ENCODE measurements around the gene GRB10. TPM values are rescaled to one million over a fixed set of nuclear protein-coding genes. Genes with fewer than 3 reads are reported as not detected.

The GRB10 gene
- total RNA-seq, 2 experiments from 2014 or later = 8.4 to 9.9 TPM

- POLR2A ChIA-PET = no interaction called here
- intact Hi-C loops (cut with micrococcal nuclease) = no loop called here
- peaks cover 6% of the 10 kb centered on the region for H3K9me3 Mint-ChIP-seq
Observed at GRCh38 chr7:50795831-50796230, 13.1 kb upstream of the GRB10 start.

GRCh38 chr7:50795253-50795652, 12.6 kb upstream of the GRB10 start:
- CTCF ChIA-PET = interaction anchor here (1.0 kb wide), 1 partner anchor 366 kb away, joined by 5 read pairs; no protein-coding TSS in a partner anchor
- H3K27me3 Mint-ChIP-seq = peaks cover 30% of the 10 kb centered on the region

More at GRCh38 chr7:50795831-50796230, 13.1 kb upstream of the GRB10 start:
- H3K4me1 Mint-ChIP-seq (ENCODE audit: low read depth) = peaks cover 7% of the 10 kb centered on the region
- CTCF ChIA-PET = interaction anchor here (1.0 kb wide), 1 partner anchor 365 kb away, joined by 5 read pairs; no protein-coding TSS in a partner anchor
- DNase-seq = no peak
- H3K36me3 Mint-ChIP-seq = no peaks in the 10 kb centered on the region
- H3K27me3 Mint-ChIP-seq = peaks cover 25% of the 10 kb centered on the region
- H3K4me3 Mint-ChIP-seq = no peak overlapping the region
- no peak overlapping the region for H3K27ac Mint-ChIP-seq

GRCh38 chr7:50793947-50794570, 11.4 kb upstream of the GRB10 start:
- intact Hi-C loops (cut with micrococcal nuclease) = no loop called here
- CTCF ChIA-PET = no interaction called here

More at GRCh38 chr7:50795253-50795652, 12.6 kb upstream of the GRB10 start:
- intact Hi-C loops (cut with micrococcal nuclease) = no loop called here
- H3K4me1 Mint-ChIP-seq (ENCODE audit: low read depth) = peaks cover 7% of the 10 kb centered on the region
- no peak for DNase-seq
- H3K27ac Mint-ChIP-seq = no peak overlapping the region
- no peak overlapping the region for H3K4me3 Mint-ChIP-seq
- no peaks in the 10 kb centered on the region for H3K36me3 Mint-ChIP-seq
- peaks cover 6% of the 10 kb centered on the region for H3K9me3 Mint-ChIP-seq
- POLR2A ChIA-PET = no interaction called here

GRCh38 chr7:50793120-50793946, 10.6 kb upstream of the GRB10 start:
- intact Hi-C loops (cut with micrococcal nuclease) = no loop called here
- CTCF ChIA-PET = no interaction called here
- POLR2A ChIA-PET = no interaction called here

More at GRCh38 chr7:50793947-50794570, 11.4 kb upstream of the GRB10 start:
- Mint-ChIP-seq H3K27ac (no peak overlapping the region), H3K36me3 (no peaks in the 10 kb centered on the region), H3K27me3 (peaks cover 28% of the 10 kb centered on the region), H3K4me1 (ENCODE audit: low read depth) (peaks cover 7% of the 10 kb centered on the region), H3K4me3 (peak overlapping the region; percentile 59), H3K9me3 (peaks cover 6% of the 10 kb centered on the region)
- DNase-seq = no peak
- POLR2A ChIA-PET = no interaction called here

GRCh38 chr7:50792342-50793119, 9.8 kb upstream of the GRB10 start:
- DNase-seq = peak; percentile 21
- Mint-ChIP-seq H3K36me3 (no peaks in the 10 kb centered on the region), H3K27ac (no peak overlapping the region), H3K27me3 (peaks cover 31% of the 10 kb centered on the region), H3K9me3 (peaks cover 5% of the 10 kb centered on the region), H3K4me3 (peak overlapping the region; percentile 81), H3K4me1 (ENCODE audit: low read depth) (peaks cover 7% of the 10 kb centered on the region)
- ChIA-PET POLR2A (no interaction called here), CTCF (interaction anchor here (1.8 kb wide), 1 partner anchor 368 kb away, joined by 5 read pairs; no protein-coding TSS in a partner anchor)
- intact Hi-C loops (cut with micrococcal nuclease) = no loop called here

More at GRCh38 chr7:50793120-50793946, 10.6 kb upstream of the GRB10 start:
- Mint-ChIP-seq H3K36me3 (no peaks in the 10 kb centered on the region), H3K4me3 (peak overlapping the region; percentile 59), H3K4me1 (ENCODE audit: low read depth) (peaks cover 7% of the 10 kb centered on the region), H3K9me3 (peaks cover 6% of the 10 kb centered on the region), H3K27ac (no peak overlapping the region), H3K27me3 (peaks cover 30% of the 10 kb centered on the region)
- DNase-seq = peak; percentile 39

GRCh38 chr7:50791938-50792341, 9.2 kb upstream of the GRB10 start:
- ChIA-PET POLR2A (no interaction called here), CTCF (interaction anchor here (1.8 kb wide), 1 partner anchor 369 kb away, joined by 5 read pairs; no protein-coding TSS in a partner anchor)
- intact Hi-C loops (cut with micrococcal nuclease) = no loop called here
- peaks cover 5% of the 10 kb centered on the region for H3K9me3 Mint-ChIP-seq
- H3K27me3 Mint-ChIP-seq = peaks cover 31% of the 10 kb centered on the region
- H3K4me3 Mint-ChIP-seq = peak overlapping the region; percentile 81
- H3K36me3 Mint-ChIP-seq = no peaks in the 10 kb centered on the region
- no peak for DNase-seq
- peaks cover 7% of the 10 kb centered on the region for H3K4me1 Mint-ChIP-seq (ENCODE audit: low read depth)
- H3K27ac Mint-ChIP-seq = no peak overlapping the region

- peaks cover 31% of the 10 kb centered on the region for H3K27me3 Mint-ChIP-seq
- no peaks in the 10 kb centered on the region for H3K36me3 Mint-ChIP-seq
- H3K27ac Mint-ChIP-seq = no peak overlapping the region
- ChIA-PET POLR2A (no interaction called here), CTCF (interaction anchor here (1.3 to 1.8 kb wide), 2 partner anchors 324 to 369 kb away, joined by 5 read pairs; no protein-coding TSS in a partner anchor)
- no peak for DNase-seq
- peak overlapping the region; percentile 81 for H3K4me3 Mint-ChIP-seq
- H3K4me1 Mint-ChIP-seq (ENCODE audit: low read depth) = peaks cover 7% of the 10 kb centered on the region
- intact Hi-C loops (cut with micrococcal nuclease) = no loop called here
- peaks cover 5% of the 10 kb centered on the region for H3K9me3 Mint-ChIP-seq
Observed at GRCh38 chr7:50791363-50791937, 8.8 kb upstream of the GRB10 start.

- ChIA-PET POLR2A (no interaction called here), CTCF (interaction anchor here (1.3 kb wide), 1 partner anchor 323 kb away, joined by 5 read pairs; no protein-coding TSS in a partner anchor)
- intact Hi-C loops (cut with micrococcal nuclease) = no loop called here
- H3K36me3 Mint-ChIP-seq = no peaks in the 10 kb centered on the region
- H3K4me1 Mint-ChIP-seq (ENCODE audit: low read depth) = peaks cover 7% of the 10 kb centered on the region
- H3K4me3 Mint-ChIP-seq = no peak overlapping the region
- H3K27ac Mint-ChIP-seq = no peak overlapping the region
- peaks cover 5% of the 10 kb centered on the region for H3K9me3 Mint-ChIP-seq
- H3K27me3 Mint-ChIP-seq = peaks cover 30% of the 10 kb centered on the region
- DNase-seq = no peak
Observed at GRCh38 chr7:50790381-50790780, 7.7 kb upstream of the GRB10 start.

- intact Hi-C loops (cut with micrococcal nuclease) = no loop called here
- Mint-ChIP-seq H3K9me3 (peaks cover 5% of the 10 kb centered on the region), H3K36me3 (no peaks in the 10 kb centered on the region), H3K27ac (no peak overlapping the region), H3K27me3 (peaks cover 21% of the 10 kb centered on the region), H3K4me3 (no peak overlapping the region), H3K4me1 (ENCODE audit: low read depth) (peaks cover 10% of the 10 kb centered on the region)
- ChIA-PET CTCF (interaction anchor here (0.5 kb wide), 1 partner anchor 31 kb away, joined by 3 read pairs; no protein-coding TSS in a partner anchor), POLR2A (no interaction called here)
- DNase-seq = no peak
Observed at GRCh38 chr7:50788382-50788781, 5.7 kb upstream of the GRB10 start.

GRCh38 chr7:50787825-50788224, 5.1 kb upstream of the GRB10 start:
- Mint-ChIP-seq H3K4me3 (no peak overlapping the region), H3K4me1 (ENCODE audit: low read depth) (peaks cover 16% of the 10 kb centered on the region), H3K36me3 (no peaks in the 10 kb centered on the region), H3K9me3 (peaks cover 5% of the 10 kb centered on the region), H3K27me3 (peaks cover 25% of the 10 kb centered on the region), H3K27ac (no peak overlapping the region)
- intact Hi-C loops (cut with micrococcal nuclease) = no loop called here
- DNase-seq = no peak
- ChIA-PET POLR2A (no interaction called here), CTCF (interaction anchor here (0.5 kb wide), 1 partner anchor 31 kb away, joined by 3 read pairs; no protein-coding TSS in a partner anchor)

- Mint-ChIP-seq H3K27me3 (peaks cover 11% of the 10 kb centered on the region), H3K27ac (no peak overlapping the region), H3K4me3 (no peak overlapping the region), H3K4me1 (ENCODE audit: low read depth) (peaks cover 21% of the 10 kb centered on the region), H3K9me3 (peaks cover 5% of the 10 kb centered on the region), H3K36me3 (no peaks in the 10 kb centered on the region)
- no peak for DNase-seq
- intact Hi-C loops (cut with micrococcal nuclease) = no loop called here
- ChIA-PET CTCF (interaction anchor here (1.2 kb wide), 1 partner anchor 376 kb away, joined by 5 read pairs; no protein-coding TSS in a partner anchor), POLR2A (no interaction called here)
Observed at GRCh38 chr7:50785346-50785745, 2.6 kb upstream of the GRB10 start.
